Stimulated activated CD8-positive, alpha-beta memory T cell treated with anti-CD3 and anti-CD28 coated beads, Interleukin-12 subunit alpha, Interleukin-12 subunit beta, amount 100 ng/mL, for 1 hour (primary cell): ENCODE data around the gene LAMA4.
"Not testable (repeated sequence)": the region's sequence is repeated elsewhere in the genome, so short reads cannot be mapped to it uniquely, and the experiment has no call there.

Experiments
- DNase-seq: peaks from one replicate; pipeline ENCODE4 v3.0.0-alpha.2; 2020; ENCODE audit warnings: low read depth

The LAMA4 gene

DNA sequence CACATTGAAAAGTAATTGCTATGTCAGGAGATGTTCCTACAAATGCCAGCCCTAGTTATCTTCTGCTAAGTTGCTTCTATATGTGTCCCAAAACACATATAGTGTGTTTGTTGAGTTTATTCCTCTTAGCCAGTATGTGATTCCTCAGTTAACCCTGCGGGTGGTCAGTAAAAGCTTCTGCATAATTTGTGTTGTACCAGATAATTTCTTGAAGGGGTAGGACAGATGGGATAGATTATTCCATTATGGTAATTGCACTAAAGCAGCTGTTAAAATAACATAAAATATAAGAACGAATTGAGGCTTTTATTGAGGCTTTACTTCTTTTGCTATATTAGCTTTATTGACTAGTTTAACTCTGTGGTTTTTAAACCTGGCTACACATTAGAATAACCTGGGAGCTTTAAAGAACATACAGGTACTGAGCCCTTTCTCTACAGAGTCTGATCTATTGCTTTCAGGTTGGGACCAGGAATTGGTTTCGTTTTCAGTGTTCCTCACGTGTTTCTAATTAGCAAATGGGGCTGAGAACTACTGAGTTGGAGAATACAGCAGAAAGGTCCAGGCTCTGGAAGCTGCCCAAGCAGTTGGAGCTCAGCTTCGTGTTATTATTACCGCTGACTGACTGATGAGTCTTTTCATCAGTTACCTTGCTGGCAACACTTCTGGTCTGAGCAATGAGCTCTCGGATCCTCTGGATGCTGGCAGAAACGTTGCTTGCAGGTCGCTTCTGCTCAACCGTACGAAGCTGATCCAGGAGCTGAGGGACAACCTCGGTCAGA is 110.0 kb downstream of the LAMA4 start:
- DNase-seq = no peak

DNA sequence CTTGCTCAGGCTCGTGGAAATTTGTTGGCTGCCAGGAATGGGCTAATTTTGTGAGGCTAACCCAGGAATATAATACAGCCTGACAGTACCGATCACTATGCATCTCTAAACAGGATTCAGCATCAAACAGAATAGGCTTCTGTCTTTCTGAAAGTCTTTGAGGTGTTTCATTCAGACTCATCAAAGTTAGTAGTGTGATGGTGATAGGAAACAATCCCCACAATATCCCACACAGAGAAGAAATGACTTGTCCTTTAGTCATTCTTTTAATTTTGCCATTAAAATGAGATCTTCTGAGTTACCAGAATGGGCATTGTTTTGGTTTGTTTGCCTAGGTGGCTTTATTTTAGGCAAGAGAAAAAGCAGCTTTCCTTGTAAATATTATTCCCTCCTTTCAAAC is 112.7 kb downstream of the LAMA4 start:
- DNase-seq = no peak

DNA sequence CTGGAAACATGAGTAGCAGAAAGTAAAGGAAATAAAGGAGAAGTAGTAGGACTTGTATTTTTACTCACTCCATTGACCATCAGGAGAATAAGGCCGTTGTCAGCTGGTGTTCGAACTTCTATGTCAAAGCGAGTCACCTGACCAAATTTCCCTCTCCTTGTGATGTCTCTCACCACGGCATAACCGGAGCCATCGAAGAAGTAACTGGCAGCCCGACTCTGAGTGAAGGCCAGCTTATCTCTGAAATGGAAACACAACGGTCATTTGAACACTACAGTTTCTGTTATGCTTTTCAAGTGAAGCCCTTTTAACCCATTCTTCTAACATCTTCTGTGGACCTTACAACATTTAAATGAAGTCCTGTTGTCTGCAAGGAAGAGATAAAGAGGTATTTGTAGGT is 115.3 kb downstream of the LAMA4 start:
- DNase-seq = no peak

DNA sequence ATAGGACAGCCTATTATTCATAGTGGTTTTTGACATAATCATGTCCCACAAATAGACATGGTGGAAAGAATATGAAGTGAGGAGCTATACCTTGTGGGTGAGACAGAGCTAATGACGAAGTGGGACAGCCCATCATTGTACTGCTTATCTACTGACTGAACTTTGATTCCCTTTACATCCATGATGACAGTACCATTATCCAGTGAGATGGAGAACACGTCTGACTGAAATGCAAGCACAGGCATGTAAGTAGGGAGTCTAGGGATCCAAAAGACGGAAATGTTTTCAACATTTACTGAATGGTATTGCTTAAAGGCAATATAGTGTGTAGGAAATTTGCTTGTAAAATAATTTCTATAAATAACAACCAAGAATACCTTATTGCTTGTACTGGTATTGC is 123.5 kb downstream of the LAMA4 start:
- DNase-seq = no peak

DNA sequence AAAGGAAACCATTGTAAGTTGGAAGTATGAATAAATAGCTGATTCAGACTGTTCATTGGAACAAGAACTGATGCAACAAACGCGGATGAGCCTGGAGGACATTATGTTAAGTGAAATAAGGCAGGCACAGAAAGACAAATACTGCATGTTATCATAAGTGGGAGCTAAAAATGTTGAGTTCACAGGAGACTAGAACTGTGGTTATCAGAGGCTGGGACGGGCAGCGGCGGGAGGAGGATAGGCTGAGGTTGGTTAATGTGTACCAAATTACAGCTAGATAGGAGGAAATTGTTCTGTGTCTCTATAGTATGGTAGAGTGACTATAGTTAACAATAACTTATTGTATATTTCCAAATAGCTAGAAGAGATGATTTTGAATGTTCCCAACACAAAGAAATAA is 126.2 kb downstream of the LAMA4 start:
- DNase-seq = no peak

DNA sequence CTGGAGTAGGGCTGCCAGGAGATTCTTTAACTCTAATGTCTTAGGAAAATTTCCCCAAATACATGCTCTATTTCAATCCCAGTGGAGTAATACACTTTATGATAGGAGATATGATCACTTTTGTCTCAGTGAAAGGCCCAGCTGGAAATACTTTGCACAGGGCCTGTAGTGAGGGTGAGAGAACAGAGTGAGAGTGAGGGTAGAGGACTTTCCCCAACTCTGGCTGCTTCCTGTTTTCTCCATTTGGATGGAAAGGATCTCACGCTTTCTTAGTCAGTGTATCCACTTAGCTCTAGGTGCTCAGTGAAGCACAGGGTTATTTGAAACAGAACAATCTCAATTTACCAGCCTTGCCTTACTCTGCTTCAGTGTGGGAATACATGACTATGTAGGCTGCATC is 130.4 kb downstream of the LAMA4 start:
- no peak for DNase-seq

DNA sequence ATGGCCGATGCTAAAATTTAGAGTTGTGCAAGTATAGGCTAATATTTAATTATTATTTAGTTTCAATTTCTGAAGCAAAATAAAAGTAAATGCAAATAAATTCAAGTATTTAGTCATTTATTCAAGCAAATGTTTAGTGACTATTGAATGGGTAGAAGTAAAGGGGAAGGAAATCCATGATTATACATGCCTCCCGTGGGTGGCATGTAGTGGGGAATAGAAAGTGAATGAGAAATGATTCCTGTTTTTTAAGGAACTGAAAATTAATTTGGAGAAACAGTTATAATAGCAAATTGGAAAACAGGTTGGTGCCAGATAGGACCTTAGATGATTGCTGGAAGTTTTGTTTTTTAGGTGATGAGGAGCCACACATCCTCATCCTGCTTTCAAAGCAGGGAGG is 131.6 kb downstream of the LAMA4 start:
- no peak for DNase-seq

DNA sequence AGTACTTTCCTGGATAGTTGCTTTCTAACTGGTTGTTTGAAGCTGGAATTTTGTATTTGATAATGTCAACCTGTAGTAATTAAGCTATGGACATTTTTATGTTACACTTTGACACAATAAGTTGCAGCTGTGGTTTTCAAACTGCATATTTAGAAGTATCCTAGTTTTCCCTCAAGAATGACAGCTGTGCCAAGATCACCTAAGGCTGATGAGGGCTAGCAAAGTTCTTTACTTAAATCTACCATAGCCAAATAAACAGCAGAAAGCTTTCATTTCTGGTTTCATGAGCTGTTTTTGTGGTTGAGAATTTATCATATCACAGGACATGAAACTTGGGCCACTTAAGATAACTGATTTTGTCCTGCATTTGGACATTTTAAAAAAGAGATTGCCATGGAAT is 136.3 kb downstream of the LAMA4 start:
- no peak for DNase-seq

DNA sequence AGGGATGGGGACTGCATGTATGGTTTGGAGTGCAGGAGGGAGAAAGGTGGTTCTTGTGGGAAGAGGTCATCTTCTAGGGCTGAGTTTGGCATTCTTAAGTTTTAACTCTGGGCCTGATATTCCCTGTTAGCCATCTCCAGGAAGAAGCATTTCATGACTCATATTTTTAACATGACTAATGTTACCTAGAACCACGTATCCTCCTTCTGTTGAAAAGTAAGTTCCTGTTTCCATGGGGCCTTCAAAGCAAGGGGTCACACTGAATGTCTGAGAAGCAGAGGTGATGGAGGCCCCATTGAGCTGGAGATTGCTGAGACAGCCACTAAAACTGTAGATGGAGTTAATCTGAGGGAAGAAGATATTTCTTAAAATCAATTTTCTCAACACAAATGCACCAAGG is 136.8 kb downstream of the LAMA4 start:
- no peak for DNase-seq

DNA sequence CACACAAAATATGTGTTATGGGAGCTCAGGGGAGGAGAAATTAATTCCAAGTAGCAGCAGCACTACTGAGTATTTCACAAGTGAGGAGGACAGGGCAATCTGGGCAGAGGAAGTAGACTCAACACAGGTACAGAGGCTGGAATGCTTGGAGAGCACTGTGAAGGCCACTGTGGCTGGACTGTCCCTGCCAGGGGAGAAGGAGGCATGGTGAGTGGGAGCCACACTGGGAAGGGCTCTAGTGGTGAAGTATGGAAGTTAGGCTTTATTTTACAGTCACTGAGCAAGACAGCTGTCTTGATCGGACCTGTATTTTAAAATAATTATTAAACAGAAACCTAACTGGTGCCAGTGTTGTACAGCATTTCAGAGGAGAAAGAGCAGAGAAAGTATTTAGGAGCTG is 138.1 kb downstream of the LAMA4 start:
- no peak for DNase-seq

DNA sequence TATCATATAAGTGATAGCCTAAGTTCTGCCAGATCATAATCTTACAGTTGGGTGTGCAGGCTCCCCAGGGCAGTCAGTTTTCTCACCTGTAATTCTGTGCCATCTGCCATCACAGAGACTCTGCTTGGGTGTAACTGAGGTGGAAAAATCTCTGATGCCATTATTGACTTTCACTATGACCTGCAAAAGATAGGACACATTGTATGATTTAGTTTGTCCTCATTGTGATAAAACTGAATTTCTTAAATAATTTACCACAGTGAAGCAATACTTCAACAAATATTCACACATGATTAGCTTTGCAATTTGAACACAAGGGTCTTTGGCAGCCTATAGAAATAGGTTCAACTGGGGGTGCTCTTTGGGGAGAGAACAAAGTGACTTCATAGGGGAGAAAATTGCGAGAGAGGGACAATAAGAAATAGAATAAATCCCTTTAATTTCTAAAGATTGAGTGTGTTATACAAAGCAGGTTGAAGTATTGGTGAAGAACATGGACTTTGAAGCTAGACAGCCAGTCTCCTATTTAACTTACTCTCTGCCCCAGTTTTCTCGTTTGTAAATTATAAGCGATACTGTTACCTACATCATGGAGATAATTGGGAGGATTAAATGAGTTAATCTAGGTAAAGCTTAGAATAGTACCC is 139.7 kb downstream of the LAMA4 start:
- DNase-seq = no peak

DNA sequence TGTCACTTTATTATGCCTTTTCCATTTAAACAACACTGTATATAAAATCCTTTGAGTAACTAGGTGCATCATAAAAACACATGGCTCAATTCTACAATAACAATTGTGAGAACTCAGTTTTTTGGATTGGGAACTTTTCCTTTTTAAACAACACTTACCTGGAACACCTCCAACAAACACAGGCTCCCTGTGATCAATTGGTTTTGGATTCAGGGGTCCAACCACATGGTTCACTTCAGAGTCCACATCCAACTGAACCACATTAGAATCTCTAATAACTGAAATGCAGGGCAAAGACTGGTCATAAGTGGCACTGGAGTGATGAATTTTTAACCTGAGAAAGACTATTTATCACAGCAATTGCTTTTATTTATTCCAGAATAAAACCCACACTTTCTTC is 140.4 kb downstream of the LAMA4 start:
- no peak for DNase-seq

DNA sequence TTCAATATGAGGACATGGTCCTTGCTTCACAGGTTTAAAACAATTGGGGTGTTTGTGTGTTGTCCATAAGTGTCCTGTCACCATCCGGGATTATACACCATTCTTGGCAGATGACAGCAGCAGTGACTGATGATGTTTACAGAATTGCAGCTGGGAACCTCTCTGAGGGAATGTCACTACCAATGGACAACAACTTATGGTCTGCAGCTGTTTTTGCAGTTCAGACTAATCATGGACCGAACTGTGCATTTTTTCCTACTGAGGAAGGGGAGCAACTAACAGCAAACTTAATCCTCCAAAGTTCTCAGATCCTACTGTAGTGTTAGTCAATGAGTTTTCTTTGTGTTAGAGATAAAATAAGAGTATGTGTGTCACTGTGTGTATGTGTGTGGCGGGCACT is 140.9 kb downstream of the LAMA4 start:
- no peak for DNase-seq

DNA sequence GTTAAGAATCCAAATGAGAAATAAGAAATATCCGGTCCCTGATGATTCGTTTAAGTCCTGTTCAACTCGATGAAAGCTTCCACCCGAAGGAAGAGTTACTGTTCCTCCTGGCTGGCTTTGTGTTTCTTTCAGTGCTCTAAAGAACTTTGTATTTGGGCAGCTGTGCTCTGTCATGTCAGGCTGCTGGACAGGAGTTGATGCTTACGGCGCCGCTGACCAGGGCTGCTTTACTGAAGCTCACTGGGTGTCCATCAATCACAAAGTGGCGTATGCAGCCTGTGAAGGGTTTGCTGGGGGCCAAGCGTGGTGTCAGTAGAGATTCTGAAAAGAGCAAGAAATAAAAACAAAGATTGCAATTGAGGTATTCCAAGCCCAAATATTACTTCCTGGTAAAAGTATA is 145.1 kb downstream of the LAMA4 start:
- DNase-seq = no peak

DNA sequence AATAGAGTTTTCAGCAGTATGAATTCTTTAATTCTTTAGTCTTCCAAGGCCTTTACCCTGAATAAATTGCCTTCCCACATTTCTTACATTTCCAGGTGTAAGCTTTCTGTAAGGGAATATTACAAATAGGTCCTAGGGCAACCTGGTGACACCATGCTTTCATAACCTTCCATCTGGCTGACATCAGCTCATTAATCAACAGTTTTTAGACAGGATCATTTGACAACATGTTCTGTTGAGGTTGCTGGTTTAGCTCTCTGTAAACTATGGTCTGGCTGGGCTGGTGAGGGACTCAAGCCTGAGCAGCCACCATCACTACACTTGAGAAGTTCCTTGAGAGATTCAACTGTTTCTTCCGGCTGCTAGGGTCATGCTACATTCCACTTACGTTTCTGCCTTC is 147.8 kb downstream of the LAMA4 start:
- no peak for DNase-seq

DNA sequence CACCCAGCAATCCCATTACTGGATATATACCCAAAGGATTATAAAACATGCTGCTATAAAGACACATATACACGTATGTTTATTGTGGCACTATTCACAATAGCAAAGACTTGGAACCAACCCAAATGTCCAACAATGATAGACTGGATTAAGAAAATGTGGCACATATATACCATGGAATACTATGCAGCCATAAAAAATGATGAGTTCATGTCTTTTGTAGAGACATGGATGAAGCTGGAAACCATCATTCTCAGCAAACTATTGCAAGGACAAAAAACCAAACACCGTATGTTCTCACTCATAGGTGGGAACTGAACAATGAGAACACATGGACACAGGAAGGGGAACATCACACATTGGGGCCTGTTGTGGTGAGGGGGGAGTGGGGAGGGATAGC is 148.3 kb downstream of the LAMA4 start:
- DNase-seq = not testable (repeated sequence)

DNA sequence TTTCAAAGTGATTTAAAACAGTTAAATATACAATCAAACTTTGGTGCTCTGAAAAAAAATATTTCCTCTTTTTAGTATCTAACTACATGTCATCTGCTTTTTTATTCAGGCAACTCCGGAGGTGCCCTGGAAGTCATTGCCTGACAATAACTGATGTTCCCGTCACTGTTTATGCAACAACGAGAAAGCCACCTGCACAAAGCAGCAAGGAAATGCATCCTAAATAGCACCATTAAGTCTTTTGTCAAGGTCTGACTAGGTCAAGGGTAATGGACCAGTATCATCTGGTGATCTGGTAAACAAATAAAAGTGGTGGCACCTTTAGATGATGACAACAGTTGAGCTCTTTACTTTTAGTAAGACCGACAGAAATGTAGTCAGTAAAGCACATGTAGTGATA is 153.8 kb downstream of the LAMA4 start:
- no peak for DNase-seq

DNA sequence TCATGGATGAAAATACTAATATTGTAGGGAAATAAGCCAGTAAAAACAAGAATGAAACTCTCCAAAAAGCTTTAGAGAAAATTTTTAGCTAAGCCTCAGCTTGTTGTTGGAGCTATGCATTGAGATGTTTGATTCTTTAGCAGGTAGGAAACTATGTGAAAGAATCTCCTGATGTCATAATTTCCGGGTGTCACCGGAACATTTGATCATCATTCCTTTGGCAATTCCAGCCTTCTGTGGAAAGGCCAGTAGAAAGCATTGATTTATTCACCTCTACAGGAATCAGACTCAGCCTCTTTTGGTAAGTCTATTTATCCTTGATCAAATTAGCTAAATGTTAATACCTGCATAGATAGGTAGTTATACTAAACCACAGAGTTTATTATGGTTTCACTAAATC is 157.5 kb downstream of the LAMA4 start:
- no peak for DNase-seq

DNA sequence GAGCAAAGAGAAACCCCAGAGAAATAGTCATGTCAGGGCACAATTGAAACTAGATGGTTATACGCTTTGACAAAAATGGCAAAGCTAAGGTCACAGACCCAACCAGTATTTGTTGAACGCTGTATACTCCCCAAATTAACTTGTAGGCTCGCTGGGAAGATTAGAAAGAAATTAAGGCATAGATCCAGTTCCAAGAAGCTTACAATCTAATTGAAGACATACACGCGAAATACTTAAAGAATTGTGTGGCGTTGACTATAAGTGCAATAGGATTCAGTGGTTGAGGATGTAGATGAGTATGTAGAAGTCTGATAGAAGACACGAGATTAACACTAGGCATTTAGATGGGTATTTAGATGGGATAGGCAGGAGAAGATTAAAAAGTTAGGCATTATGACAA is 166.5 kb downstream of the LAMA4 start:
- DNase-seq = no peak

DNA sequence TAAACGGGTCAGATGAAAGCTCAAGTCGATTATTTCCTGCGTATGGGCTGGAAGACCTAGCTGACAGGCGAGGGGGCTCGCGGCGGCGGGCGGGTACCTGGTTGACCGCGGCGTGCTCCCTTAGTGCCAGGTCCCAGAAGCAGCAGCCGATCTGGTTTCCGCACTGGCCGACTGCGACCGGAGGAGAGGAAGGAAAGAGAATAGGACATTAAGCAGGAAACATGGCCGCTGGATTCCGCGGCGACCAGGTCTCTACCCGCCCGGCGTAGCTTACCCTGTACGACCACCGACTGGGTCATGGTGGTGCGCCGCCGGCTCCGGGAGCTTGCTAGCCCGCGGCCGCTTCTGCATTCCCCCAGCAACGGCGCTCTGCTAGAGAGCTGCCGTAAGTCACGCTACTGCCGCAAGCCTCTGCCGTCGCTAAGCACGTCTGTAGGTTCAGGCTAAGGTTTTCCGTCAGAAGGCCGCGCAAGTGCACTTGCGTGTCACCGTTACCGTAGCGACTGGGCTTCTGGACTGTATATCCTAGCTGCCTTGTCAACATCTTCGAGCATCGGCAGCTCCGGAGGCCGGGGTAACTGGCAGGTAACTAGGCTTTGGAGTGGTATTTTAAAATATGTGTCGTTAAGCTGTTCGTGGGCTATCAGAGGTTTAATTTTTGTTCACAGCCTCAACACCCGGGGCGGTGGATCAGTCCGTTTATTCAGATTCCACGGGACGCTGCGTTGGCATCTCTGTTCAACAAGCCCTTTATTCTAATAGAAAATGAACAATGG is 167.0 kb downstream of the LAMA4 start, which contains the start of the genes FAM229B and TUBE1:
FAM229B (plus strand) TSS at position 456 of the 776 bp plus-strand sequence. CDS start 11,693 bp downstream, outside the sequence.
TUBE1 (minus strand) TSS at position 347 of the 776 bp plus-strand sequence; CDS start at position 299, 48 bp downstream.
- peak; percentile 81 for DNase-seq

DNA sequence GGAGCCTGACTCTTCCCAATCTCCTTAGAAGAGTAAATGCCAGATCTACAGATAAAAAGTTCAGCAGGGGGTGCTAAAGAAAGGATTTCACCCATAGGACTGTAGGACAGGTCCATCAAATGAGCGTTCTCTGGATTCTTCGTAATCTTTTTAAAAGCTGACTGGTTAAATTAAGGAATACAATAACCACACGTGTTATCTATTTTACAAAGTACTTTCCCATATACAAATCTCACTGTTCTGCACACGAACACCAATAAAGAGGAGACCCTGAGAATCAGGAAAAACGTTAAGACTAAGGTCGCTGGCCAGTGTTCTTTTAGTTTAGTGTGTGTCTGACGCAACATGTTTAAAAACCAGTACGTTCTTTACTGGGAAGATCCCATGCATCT is 167.6 kb downstream of the LAMA4 start:
- DNase-seq = no peak

DNA sequence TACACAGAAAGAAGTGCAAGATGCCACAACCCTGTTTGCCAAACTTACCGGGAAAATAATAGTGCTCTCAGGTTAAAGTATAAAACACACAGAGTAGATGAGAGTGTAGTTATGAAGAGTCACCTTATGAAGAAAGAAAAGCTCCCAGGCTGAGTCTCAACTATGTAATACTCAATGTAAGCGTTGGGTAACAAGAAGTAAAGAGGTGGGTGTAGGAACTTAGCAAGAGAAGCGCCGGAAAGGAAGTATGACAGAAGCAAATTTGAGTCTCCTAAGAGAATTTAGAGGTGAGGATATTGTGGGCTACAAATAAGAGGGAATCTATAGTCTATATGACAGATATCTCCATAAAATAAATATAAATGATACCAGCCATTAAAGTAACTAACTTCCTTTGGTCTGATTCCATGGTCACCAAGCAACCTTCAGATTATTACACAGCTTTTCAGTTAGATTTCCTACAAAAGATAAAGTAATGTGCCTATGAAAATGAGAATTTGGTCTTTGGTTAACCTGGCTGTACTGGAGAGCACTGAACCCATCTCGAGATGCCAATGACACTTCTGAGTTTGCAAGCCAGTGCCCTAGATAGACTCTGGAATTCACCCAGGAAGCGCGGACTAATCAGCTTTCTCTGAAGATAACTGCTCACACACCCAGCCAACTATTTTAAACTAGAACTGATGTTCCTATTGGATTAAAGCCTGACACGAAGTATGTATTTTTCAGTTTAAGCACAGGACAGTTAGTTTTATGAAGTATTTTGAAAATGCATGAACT is 168.9 kb downstream of the LAMA4 start:
- no peak for DNase-seq
